ENCODE results near the gene ALOX15B. TPM values are rescaled to one million over a fixed set of nuclear protein-coding genes. Genes with fewer than 3 reads are reported as not detected.

The ALOX15B gene
- total RNA-seq, 4 donors from 2014 or later, result 0.15 to 1.0 (median 0.69) TPM

DNA sequence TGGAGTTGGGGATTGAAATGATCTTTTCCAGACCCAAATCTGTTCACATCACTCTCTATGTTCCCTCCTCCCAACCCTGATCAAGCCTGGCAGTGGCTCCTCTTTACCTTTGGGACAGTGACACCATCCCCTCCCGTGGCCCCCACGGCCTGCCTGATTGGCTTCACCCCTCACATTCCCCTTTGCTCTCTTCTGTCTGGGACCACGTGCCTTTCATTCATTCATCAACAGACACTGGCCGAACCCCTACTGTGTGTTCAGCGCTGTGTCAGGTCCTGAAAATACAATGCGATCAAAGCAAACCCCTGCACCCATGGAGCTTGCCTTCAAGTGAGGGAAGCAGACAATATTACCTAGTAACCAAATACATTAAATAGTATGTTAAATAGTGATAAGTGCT is 50.9 kb downstream of the ALOX15B start:
- no peak overlapping the region for H3K4me3 ChIP-seq
- no peaks in the 10 kb centered on the region for H3K9me3 ChIP-seq
- no peak for TF ChIP-seq POLR2A (IDR thresholded peaks at IDR 0.05)
- TF ChIP-seq, protein P1, sequence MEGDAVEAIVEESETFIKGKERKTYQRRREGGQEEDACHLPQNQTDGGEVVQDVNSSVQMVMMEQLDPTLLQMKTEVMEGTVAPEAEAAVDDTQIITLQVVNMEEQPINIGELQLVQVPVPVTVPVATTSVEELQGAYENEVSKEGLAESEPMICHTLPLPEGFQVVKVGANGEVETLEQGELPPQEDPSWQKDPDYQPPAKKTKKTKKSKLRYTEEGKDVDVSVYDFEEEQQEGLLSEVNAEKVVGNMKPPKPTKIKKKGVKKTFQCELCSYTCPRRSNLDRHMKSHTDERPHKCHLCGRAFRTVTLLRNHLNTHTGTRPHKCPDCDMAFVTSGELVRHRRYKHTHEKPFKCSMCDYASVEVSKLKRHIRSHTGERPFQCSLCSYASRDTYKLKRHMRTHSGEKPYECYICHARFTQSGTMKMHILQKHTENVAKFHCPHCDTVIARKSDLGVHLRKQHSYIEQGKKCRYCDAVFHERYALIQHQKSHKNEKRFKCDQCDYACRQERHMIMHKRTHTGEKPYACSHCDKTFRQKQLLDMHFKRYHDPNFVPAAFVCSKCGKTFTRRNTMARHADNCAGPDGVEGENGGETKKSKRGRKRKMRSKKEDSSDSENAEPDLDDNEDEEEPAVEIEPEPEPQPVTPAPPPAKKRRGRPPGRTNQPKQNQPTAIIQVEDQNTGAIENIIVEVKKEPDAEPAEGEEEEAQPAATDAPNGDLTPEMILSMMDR (IDR thresholded peaks at IDR 0.05 in 4 of 5, conservative IDR thresholded peaks at IDR 0.05 in 1 of 5), result no peak
- DNase-seq (no peak), ATAC-seq (no peak)
- peaks cover 6 to 25% (median 18%) of the 10 kb centered on the region in 3 donors for H3K27me3 ChIP-seq
- no peaks in the 10 kb centered on the region for H3K36me3 ChIP-seq
- intact Hi-C loops (cut with DNase I; ENCODE audit: low total_unique reads) (loop anchor here (10.0 kb wide), 1 partner anchor 205 kb away; the partner anchor contains the start of gene SLC25A35), in situ Hi-C loops (cut with MboI; ENCODE audit: low sequenced_read_pairs in 4 of 4) (loop anchor here in 3 of 4 donors (25.0 kb wide), 2 partner anchors 198 to 223 kb away; partner anchors contain the start of genes ARHGEF15 (in 2 of the 3), RANGRF (in 1 of the 3) and SLC25A35 (in 1 of the 3))
- H3K4me1 ChIP-seq, result no peaks in the 10 kb centered on the region
- no peak overlapping the region for H3K27ac ChIP-seq

DNA sequence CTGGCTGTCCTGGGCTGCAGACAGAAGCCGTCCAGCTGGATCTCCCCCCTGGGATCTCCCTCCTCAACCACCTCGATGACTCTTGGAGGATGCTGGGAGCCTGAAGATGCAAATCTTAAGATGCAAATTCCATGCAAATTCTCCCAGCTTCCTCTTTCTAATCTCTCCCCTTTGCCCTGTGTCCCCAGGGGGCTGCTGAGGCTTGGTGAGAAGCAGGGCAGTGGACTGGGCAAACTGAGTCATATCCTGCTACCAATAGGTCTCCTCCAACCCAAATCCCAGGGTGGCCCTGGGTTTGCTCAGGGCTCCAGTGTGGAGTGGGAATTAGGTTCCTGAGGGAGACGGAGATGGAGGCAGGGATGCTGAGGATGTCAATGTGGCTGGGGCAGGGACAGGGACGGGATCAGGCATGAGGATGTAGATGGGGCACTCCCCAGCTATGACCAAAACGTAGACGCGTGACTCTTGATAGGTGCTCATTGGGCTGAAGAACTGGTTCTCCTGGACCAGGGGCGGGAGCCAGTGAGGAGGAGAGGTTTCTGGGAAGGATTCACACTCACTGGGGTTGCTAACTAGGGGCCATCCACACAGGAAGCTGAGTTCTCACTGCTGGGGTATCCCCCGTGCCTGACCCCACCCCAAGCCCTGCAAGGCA is 52.3 kb downstream of the ALOX15B start:
- no peaks in the 10 kb centered on the region for H3K36me3 ChIP-seq
- ATAC-seq (no peak), DNase-seq (no peak)
- TF ChIP-seq POLR2A (IDR thresholded peaks at IDR 0.05), result no peak
- TF ChIP-seq, protein P1 (IDR thresholded peaks at IDR 0.05 in 4 of 5, conservative IDR thresholded peaks at IDR 0.05 in 1 of 5), result no peak
- in situ Hi-C loops (cut with MboI; ENCODE audit: low sequenced_read_pairs in 4 of 4) (loop anchor here in 3 of 4 donors (25.0 kb wide), 2 partner anchors 196 to 221 kb away; partner anchors contain the start of genes ARHGEF15 (in 2 of the 3), RANGRF (in 1 of the 3) and SLC25A35 (in 1 of the 3)), intact Hi-C loops (cut with DNase I; ENCODE audit: low total_unique reads) (no loop called here)
- H3K27me3 ChIP-seq, result peaks cover 10 to 38% (median 30%) of the 10 kb centered on the region in 3 donors
- no peaks in the 10 kb centered on the region for H3K9me3 ChIP-seq
- no peak overlapping the region for H3K27ac ChIP-seq
- no peaks in the 10 kb centered on the region for H3K4me1 ChIP-seq
- no peak overlapping the region for H3K4me3 ChIP-seq

DNA sequence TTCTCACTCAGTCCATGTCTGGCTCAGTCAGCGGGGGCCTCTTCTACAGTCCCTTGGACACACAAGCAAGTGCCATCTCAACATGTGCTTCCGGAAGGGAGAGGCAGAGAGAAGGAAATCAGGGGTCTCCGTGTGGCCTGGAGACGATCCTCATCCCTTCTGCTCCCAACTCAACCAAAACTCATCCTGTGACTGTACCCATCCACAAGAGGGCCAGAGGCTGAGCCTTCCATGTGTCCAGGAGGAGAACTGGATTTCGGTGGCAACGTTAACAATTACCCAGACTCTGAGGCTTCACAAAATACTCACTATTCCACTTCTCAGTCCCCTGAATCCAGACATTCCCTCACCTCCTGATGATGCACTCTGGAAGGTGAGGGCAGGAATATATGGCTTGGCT is 56.5 kb downstream of the ALOX15B start:
- in situ Hi-C loops (cut with MboI; ENCODE audit: low sequenced_read_pairs in 4 of 4) (loop anchor here in 3 of 4 donors (25.0 kb wide), 2 partner anchors 192 to 217 kb away; partner anchors contain the start of genes ARHGEF15 (in 2 of the 3), RANGRF (in 1 of the 3) and SLC25A35 (in 1 of the 3)), intact Hi-C loops (cut with DNase I; ENCODE audit: low total_unique reads) (no loop called here)
- Histone ChIP-seq H3K36me3 (no peaks in the 10 kb centered on the region), H3K4me1 (no peaks in the 10 kb centered on the region), H3K4me3 (no peak overlapping the region), H3K9me3 (no peaks in the 10 kb centered on the region), H3K27ac (no peak overlapping the region), H3K27me3 (peaks cover 20 to 32% (median 29%) of the 10 kb centered on the region in 3 donors)
- DNase-seq (no peak), ATAC-seq (no peak)
- no peak for TF ChIP-seq POLR2A (IDR thresholded peaks at IDR 0.05)
- TF ChIP-seq, protein P1 (IDR thresholded peaks at IDR 0.05 in 4 of 5, conservative IDR thresholded peaks at IDR 0.05 in 1 of 5), result no peak

DNA sequence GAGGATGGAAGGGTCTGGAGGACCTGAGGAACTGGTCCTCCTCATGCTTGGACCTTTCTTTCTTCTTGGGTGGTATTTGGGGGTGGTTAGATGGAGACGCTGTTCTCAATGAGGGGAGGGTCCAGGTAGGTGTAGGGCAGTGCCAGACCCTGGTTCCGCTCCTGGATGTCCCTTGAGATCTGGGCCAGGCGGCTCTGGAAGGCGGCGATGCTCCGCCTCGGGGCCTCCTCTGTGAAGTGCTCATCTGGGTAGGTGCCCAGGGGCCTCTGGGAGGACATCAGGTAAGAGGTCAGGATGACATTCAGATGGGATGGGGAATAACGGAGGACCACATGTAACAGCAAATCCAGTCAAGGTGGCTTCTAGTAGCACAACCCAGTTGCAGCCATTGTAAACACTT is 57.7 kb downstream of the ALOX15B start:
- H3K4me3 ChIP-seq, result no peak overlapping the region
- intact Hi-C loops (cut with DNase I; ENCODE audit: low total_unique reads), result no loop called here
- H3K27me3 ChIP-seq, result peaks cover 20 to 26% (median 25%) of the 10 kb centered on the region in 3 donors

More for the DNA sequence above, 57.7 kb downstream of the ALOX15B start:
- no peaks in the 10 kb centered on the region for H3K9me3 ChIP-seq
- no peak overlapping the region for H3K27ac ChIP-seq
- TF ChIP-seq POLR2A (IDR thresholded peaks at IDR 0.05), result no peak
- TF ChIP-seq, protein P1 (IDR thresholded peaks at IDR 0.05 in 4 of 5, conservative IDR thresholded peaks at IDR 0.05 in 1 of 5), result no peak
- ATAC-seq (no peak), DNase-seq (no peak)
- H3K4me1 ChIP-seq, result no peaks in the 10 kb centered on the region
- H3K36me3 ChIP-seq, result no peaks in the 10 kb centered on the region
- in situ Hi-C loops (cut with MboI; ENCODE audit: low sequenced_read_pairs in 4 of 4), result loop anchor here in 3 of 4 donors (25.0 kb wide), 2 partner anchors 191 to 216 kb away; partner anchors contain the start of genes ARHGEF15 (in 2 of the 3), RANGRF (in 1 of the 3) and SLC25A35 (in 1 of the 3)

Small RNA genes lying within 50 kb of the gene (microRNA-seq; reads per million reads assigned to microRNA genes)
- gene MIR4314 (ENCODE audit: borderline replicate concordance in 2 of 2), result 0 reads per million in 2 donors

Other genes with a start within 250 kb of the ALOX15B start
- gene KDM6B, start 204.8 kb upstream of the ALOX15B start, total RNA-seq, result 1 to 10 TPM; 1.9 to 8.2 (median 4.4) TPM
- 10 to 100 TPM; 18.8 to 56.8 (median 27.9) TPM for gene TMEM88, start 184.0 kb upstream of the ALOX15B start, total RNA-seq
- 100 to 1,000 TPM in 2 of 4 donors, 10 to 100 TPM in 2; 57.4 to 133 (median 96.6) TPM for gene NAA38, start 181.5 kb upstream of the ALOX15B start, total RNA-seq
- 10 to 100 TPM in 2 of 4 donors, 1 to 10 TPM in 2; 4.1 to 14.7 (median 9.0) TPM for gene CYB5D1, start 181.1 kb upstream of the ALOX15B start, total RNA-seq
- 1 to 10 TPM; 5.4 to 7.7 (median 6.0) TPM for gene CHD3, start 150.3 kb upstream of the ALOX15B start, total RNA-seq
- gene RNF227, start 122.8 kb upstream of the ALOX15B start, total RNA-seq, result 1 to 10 TPM in 1 of 4 donors, under 1 TPM in 2, not detected in 1; 0.51 to 1.2 (median 0.62) TPM
- gene KCNAB3, start 109.2 kb upstream of the ALOX15B start, total RNA-seq, result under 1 TPM in 1 of 4 donors, not detected in 3; 0.42 TPM
- 10 to 100 TPM; 19.4 to 41.7 (median 30.0) TPM for gene TRAPPC1, start 107.1 kb upstream of the ALOX15B start, total RNA-seq
- 10 to 100 TPM in 1 of 4 donors, 1 to 10 TPM in 3; 3.6 to 14.3 (median 7.2) TPM for gene CNTROB, start 106.9 kb upstream of the ALOX15B start, total RNA-seq
- not detected for gene GUCY2D, start 36.4 kb upstream of the ALOX15B start, total RNA-seq
- not detected for gene ALOX12B, start 48.7 kb downstream of the ALOX15B start, total RNA-seq
- gene ALOXE3, start 79.5 kb downstream of the ALOX15B start, total RNA-seq, result not detected
- not detected for gene HES7, start 85.0 kb downstream of the ALOX15B start, total RNA-seq
- gene PER1, start 113.3 kb downstream of the ALOX15B start, total RNA-seq, result 100 to 1,000 TPM; 105 to 263 (median 164) TPM
- gene VAMP2, start 123.9 kb downstream of the ALOX15B start, total RNA-seq, result 10 to 100 TPM; 10.9 to 37.0 (median 25.7) TPM
- 1 to 10 TPM in 3 of 4 donors, under 1 TPM in 1; 0.75 to 5.7 (median 3.1) TPM for gene TMEM107, start 137.3 kb downstream of the ALOX15B start, total RNA-seq
- 10 to 100 TPM; 16.2 to 34.5 (median 26.2) TPM for gene BORCS6, start 151.1 kb downstream of the ALOX15B start, total RNA-seq
- 1 to 10 TPM in 1 of 4 donors, not detected in 3; 2.3 TPM for gene AURKB, start 171.5 kb downstream of the ALOX15B start, total RNA-seq
- gene CTC1, start 209.0 kb downstream of the ALOX15B start, total RNA-seq, result 1 to 10 TPM; 2.4 to 5.5 (median 4.1) TPM
- gene PFAS, start 210.2 kb downstream of the ALOX15B start, total RNA-seq, result 1 to 10 TPM; 2.6 to 8.4 (median 6.5) TPM
- gene RANGRF, start 249.6 kb downstream of the ALOX15B start, total RNA-seq, result 10 to 100 TPM in 3 of 4 donors, 1 to 10 TPM in 1; 6.9 to 21.2 (median 15.4) TPM

Measured in gastrocnemius medialis (tissue), 4 donors.